Tibial nerve (tissue), 4 donors: ENCODE data around the gene SEC16A.

Experiments
- EP300 ChIP-seq, 2 donors: sonication (generic); formaldehyde crosslinking; IDR thresholded peaks; one replicate each; pipeline ENCODE4 v1.6.1; 2017; ENCODE audit warnings: antibody characterized with exemption in 2 of 2, mild to moderate bottlenecking in 1 of 2
- POLR2A ChIP-seq, 2 donors: fragments of 450-650 bp; IDR thresholded peaks; one replicate each; pipeline ENCODE4 v1.6.1; 2017; ENCODE audit warnings: antibody characterized with exemption in 2 of 2, mild to moderate bottlenecking in 2 of 2, moderate library complexity in 2 of 2
- TF ChIP-seq, protein P1 (sequence below), 5 experiments: fragments of 200-600 bp in 3 of 5; fragments of 450-650 bp in 2 of 5; sonication (generic) in 3 of 5; IDR thresholded peaks; one replicate each; pipeline ENCODE4 v1.5.1; 2016 to 2019; ENCODE audit warnings: antibody characterized with exemption in 5 of 5, mild to moderate bottlenecking in 3 of 5, moderate library complexity in 2 of 5

DNA sequence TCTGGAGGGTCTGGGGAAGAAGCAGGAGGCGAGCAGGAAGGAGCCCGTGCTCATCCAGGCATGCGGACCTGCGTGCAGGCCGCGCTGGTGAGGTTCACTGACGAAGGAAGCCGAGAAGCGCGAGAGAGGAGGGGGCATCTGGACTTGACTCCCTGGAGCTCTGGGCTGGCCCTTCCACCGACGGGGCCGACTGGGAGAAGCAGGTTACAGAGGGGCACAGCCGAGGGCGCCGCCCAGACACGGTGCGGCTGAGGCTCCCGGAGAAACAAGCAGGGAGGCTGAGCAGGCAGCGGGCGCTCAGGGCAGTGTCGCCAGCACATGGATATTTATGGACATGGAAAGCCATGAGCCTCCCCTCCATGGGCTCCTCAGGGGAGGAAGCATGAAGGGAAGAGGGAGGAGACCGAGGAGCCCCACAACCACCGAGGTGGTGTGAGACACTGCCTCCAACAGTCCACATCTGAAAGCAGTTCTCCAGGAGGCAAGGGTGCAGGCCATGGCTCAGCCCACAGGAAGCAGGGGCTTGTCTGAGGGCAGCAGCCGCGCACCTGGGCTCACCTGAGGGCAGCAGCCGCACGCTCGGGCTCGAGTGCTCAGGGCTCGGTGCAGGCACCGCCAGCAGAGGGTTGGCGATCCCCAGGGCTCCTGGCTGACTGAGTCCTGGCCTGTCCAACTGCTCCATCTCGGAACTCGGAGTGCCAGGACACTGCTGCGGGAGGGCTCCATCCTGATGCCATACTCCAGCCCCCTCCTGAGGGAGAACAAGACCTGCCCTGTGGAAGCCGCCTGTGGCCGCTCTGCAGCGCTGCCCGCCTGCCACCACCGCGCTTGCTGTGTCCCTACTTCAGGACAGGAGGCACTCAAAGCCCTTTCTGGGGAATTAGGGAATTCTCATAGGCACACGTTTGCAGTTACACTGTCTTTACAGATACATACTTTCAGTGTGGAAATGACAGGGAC, 27.5 kb downstream of the SEC16A start:
- TF ChIP-seq, protein P1, sequence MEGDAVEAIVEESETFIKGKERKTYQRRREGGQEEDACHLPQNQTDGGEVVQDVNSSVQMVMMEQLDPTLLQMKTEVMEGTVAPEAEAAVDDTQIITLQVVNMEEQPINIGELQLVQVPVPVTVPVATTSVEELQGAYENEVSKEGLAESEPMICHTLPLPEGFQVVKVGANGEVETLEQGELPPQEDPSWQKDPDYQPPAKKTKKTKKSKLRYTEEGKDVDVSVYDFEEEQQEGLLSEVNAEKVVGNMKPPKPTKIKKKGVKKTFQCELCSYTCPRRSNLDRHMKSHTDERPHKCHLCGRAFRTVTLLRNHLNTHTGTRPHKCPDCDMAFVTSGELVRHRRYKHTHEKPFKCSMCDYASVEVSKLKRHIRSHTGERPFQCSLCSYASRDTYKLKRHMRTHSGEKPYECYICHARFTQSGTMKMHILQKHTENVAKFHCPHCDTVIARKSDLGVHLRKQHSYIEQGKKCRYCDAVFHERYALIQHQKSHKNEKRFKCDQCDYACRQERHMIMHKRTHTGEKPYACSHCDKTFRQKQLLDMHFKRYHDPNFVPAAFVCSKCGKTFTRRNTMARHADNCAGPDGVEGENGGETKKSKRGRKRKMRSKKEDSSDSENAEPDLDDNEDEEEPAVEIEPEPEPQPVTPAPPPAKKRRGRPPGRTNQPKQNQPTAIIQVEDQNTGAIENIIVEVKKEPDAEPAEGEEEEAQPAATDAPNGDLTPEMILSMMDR (IDR thresholded peaks at IDR 0.05), result no peak
- TF ChIP-seq POLR2A (IDR thresholded peaks at IDR 0.05) (no peak), EP300 (IDR thresholded peaks at IDR 0.05) (no peak)
